Fibroblast of mammary gland (primary cell): ENCODE measurements around the gene SULT2B1.

Source experiments
- DNase-seq: peaks from one replicate; pipeline ENCODE4 v3.0.0-alpha.2; 2010; ENCODE audit warnings: low read depth
- H3K4me3 ChIP-seq: 2 replicates; pipeline ENCODE4 v1.5.1; 2011; ENCODE audit warnings: low read depth, mild to moderate bottlenecking, low read length, moderate library complexity; ENCODE audit not compliant: control insufficient read depth
- CTCF ChIP-seq: conservative IDR thresholded peaks from 2 replicates; pipeline ENCODE4 v1.5.1; 2011; ENCODE audit warnings: low read depth, low read length, inconsistent platforms; ENCODE audit not compliant: control insufficient read depth, insufficient read depth

The SULT2B1 gene

GRCh38 chr19:48608798-48609263 is 56.9 kb downstream of the SULT2B1 start:
- peak; percentile 53 for TF ChIP-seq CTCF
- DNase-seq, result peak; percentile 48
- no peak overlapping the region for H3K4me3 ChIP-seq

- TF ChIP-seq CTCF, result no peak
- no peak overlapping the region for H3K4me3 ChIP-seq
- no peak for DNase-seq
Measured at GRCh38 chr19:48609571-48610108, 57.7 kb downstream of the SULT2B1 start.

GRCh38 chr19:48611872-48612271 is 59.9 kb downstream of the SULT2B1 start:
- TF ChIP-seq CTCF, result no peak
- no peak for DNase-seq
- H3K4me3 ChIP-seq, result no peak overlapping the region

GRCh38 chr19:48613024-48613851 is 61.3 kb downstream of the SULT2B1 start:
- no peak overlapping the region for H3K4me3 ChIP-seq
- no peak for TF ChIP-seq CTCF
- DNase-seq, result no peak

GRCh38 chr19:48613852-48614435 is 62.0 kb downstream of the SULT2B1 start:
- no peak for DNase-seq
- TF ChIP-seq CTCF, result no peak
- no peak overlapping the region for H3K4me3 ChIP-seq

GRCh38 chr19:48614436-48615230 is 62.7 kb downstream of the SULT2B1 start, which contains the start of gene FAM83E:
Gene FAM83E, minus strand, starts transcription at chr19:48615076. Its CDS starts 1,704 bp downstream, at chr19:48613372.
- no peak for TF ChIP-seq CTCF
- no peak for DNase-seq

More at GRCh38 chr19:48614436-48615230, 62.7 kb downstream of the SULT2B1 start, which contains the start of gene FAM83E:
- H3K4me3 ChIP-seq, result no peak within 1 kb of the TSS
